Endothelial cell of umbilical vein (primary cell): ENCODE results near the gene GNAO1.

Experiments used
- CTCF ChIP-seq, 2 donors: IDR thresholded peaks; 1 replicate in 1 of 2; 2 replicates in 1 of 2; pipeline ENCODE4 v1.5.1; 2011; ENCODE audit warnings: low read length in 2 of 2, mild to moderate bottlenecking in 2 of 2, moderate library complexity in 2 of 2, control low read depth in 1 of 2, inconsistent platforms in 1 of 2, low read depth in 1 of 2; ENCODE audit not compliant: insufficient read depth in 1 of 2; ENCODE audit errors: extremely low read depth in 1 of 2
- EZH2 ChIP-seq: IDR thresholded peaks from 2 replicates; pipeline ENCODE4 v1.6.1; 2012; ENCODE audit warnings: borderline replicate concordance, low read depth, mild to moderate bottlenecking, moderate library complexity, low read length, inconsistent platforms; ENCODE audit not compliant: severe bottlenecking
- MYC ChIP-seq: IDR thresholded peaks from one replicate; pipeline ENCODE4 v1.6.1; 2011; ENCODE audit warnings: mild to moderate bottlenecking, low read depth, low read length
- TF ChIP-seq, protein P1 (sequence below): IDR thresholded peaks from 2 replicates; pipeline ENCODE4 v1.6.1; 2011; ENCODE audit not compliant: insufficient read depth, insufficient read length

DNA sequence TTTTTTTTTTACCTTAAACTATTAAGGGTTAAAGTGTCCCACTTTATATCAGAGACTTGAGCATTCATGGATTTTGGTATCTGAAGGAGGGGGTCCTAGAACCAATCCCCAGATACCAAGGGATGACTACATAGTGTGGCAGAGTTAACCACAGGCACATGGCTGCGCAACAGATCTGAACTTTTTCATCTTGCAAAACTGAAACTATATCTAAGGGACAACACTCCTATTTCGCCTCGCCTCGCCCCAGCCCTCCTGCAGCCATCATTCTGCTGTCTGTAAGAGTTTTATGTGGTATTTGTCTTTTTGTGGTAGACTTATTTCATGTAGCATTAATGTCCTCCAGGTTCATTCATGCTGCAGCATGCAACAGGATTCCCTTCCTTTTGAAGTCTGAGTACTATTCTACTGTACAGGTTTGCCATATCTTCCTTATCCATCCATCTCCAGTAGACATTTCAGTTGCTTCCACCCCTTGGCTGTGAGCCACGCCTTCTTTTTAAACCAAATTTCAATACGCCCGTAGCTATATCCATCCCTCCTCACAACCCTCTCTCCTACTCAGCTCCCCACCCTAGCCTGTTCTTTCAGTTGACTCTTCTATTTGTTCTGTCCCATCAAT, 180.8 kb downstream of the GNAO1 start:
- TF ChIP-seq CTCF (IDR thresholded peaks at IDR 0.05; ENCODE audit: extremely low read depth in 1 of 2, insufficient read depth in 1 of 2, low read depth in 1 of 2, low read length in 2 of 2): no peak
- TF ChIP-seq, protein P1, sequence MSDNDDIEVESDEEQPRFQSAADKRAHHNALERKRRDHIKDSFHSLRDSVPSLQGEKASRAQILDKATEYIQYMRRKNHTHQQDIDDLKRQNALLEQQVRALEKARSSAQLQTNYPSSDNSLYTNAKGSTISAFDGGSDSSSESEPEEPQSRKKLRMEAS: no peak
- TF ChIP-seq EZH2: no peak
- TF ChIP-seq MYC: no peak
